GM19043 (cell line): ENCODE data around the gene GALNT5.
A peak's percentile ranks its signal among the peaks of the same experiment; 100 is the strongest.

Source experiments
- ATAC-seq: cut with Tn5 transposase; IDR thresholded peaks from one replicate; pipeline ENCODE4 v1.9.1; 2021; ENCODE audit warnings: low read depth; ENCODE audit not compliant: unreplicated experiment

Gene GALNT5

GRCh38 chr2:157287160-157287559, 29.7 kb downstream of the GALNT5 start:
- ATAC-seq: no peak

GRCh38 chr2:157290525-157290924, 33.0 kb downstream of the GALNT5 start:
- no peak for ATAC-seq

- ATAC-seq: no peak
These were observed 33.5 kb downstream of the GALNT5 start for GRCh38 chr2:157291018-157291417.

- ATAC-seq: no peak
These were observed 35.3 kb downstream of the GALNT5 start for GRCh38 chr2:157292853-157293252.

- no peak for ATAC-seq
These were observed 39.0 kb downstream of the GALNT5 start for GRCh38 chr2:157296490-157296889.

- ATAC-seq: no peak
These were observed 39.5 kb downstream of the GALNT5 start for GRCh38 chr2:157296958-157297357.

GRCh38 chr2:157301307-157301706, 43.8 kb downstream of the GALNT5 start:
- no peak for ATAC-seq

GRCh38 chr2:157302492-157303099, 45.1 kb downstream of the GALNT5 start:
- ATAC-seq: peak; percentile 71

- ATAC-seq: no peak
These were observed 46.1 kb downstream of the GALNT5 start for GRCh38 chr2:157303612-157304011.

- ATAC-seq: no peak
These were observed 47.6 kb downstream of the GALNT5 start for GRCh38 chr2:157304811-157305722.

GRCh38 chr2:157305723-157306110, 48.2 kb downstream of the GALNT5 start:
- no peak for ATAC-seq

GRCh38 chr2:157307021-157307420, 49.5 kb downstream of the GALNT5 start:
- ATAC-seq: no peak

GRCh38 chr2:157309878-157310277, 52.4 kb downstream of the GALNT5 start:
- no peak for ATAC-seq

GRCh38 chr2:157311706-157312105, 54.2 kb downstream of the GALNT5 start:
- no peak for ATAC-seq

GRCh38 chr2:157312866-157313486, 55.5 kb downstream of the GALNT5 start:
- no peak for ATAC-seq

GRCh38 chr2:157315901-157316300, 58.4 kb downstream of the GALNT5 start:
- ATAC-seq: no peak

- ATAC-seq: no peak
These were observed 61.4 kb downstream of the GALNT5 start for GRCh38 chr2:157318884-157319283.

GRCh38 chr2:157319795-157320194, 62.3 kb downstream of the GALNT5 start:
- ATAC-seq: no peak

- ATAC-seq: no peak
These were observed 62.9 kb downstream of the GALNT5 start for GRCh38 chr2:157320409-157320808.

- no peak for ATAC-seq
These were observed 64.0 kb downstream of the GALNT5 start for GRCh38 chr2:157321466-157321865.

- ATAC-seq: no peak
These were observed 64.9 kb downstream of the GALNT5 start for GRCh38 chr2:157322432-157322831.
